Activated B cell treated with CpG ODN at 0.5 μM for 24 hours (primary cell): ENCODE results near the gene DPT. TPM values are rescaled to one million over a fixed set of nuclear protein-coding genes. Genes with fewer than 3 reads are reported as not detected.

Experiments used
- ATAC-seq: fragments of 200-7000 bp; cut with Tn5 transposase; one replicate; pipeline ENCODE4 v1.10.0; 2021; ENCODE audit warnings: low read depth, mild to moderate bottlenecking, moderate library complexity
- CTCF ChIA-PET: fragments of 350-600 bp; sonication (Branson Sonifier 250); formaldehyde crosslinking; loops from one replicate; lab custom pipeline; 2021; ENCODE audit warnings: antibody characterized with exemption; lab: Charles Lee
- POLR2A ChIA-PET: fragments of 350-600 bp; sonication (Branson Sonifier 250); formaldehyde crosslinking; loops from one replicate; lab custom pipeline; 2021; ENCODE audit warnings: antibody characterized with exemption; lab: Charles Lee
- DNase-seq: peaks from one replicate; pipeline ENCODE4 v3.0.0; 2022
- H3K27ac Mint-ChIP-seq: one replicate; pipeline ENCODE4 v1.8.0; 2020; ENCODE audit warnings: mixed read lengths
- H3K27me3 Mint-ChIP-seq: one replicate; pipeline ENCODE4 v1.8.0; 2021; ENCODE audit warnings: mixed read lengths
- H3K36me3 Mint-ChIP-seq: one replicate; pipeline ENCODE4 v1.8.0; 2021; ENCODE audit warnings: low read depth, mixed read lengths
- H3K4me1 Mint-ChIP-seq: one replicate; pipeline ENCODE4 v1.8.0; 2021; ENCODE audit warnings: mixed read lengths
- H3K4me3 Mint-ChIP-seq: one replicate; pipeline ENCODE4 v1.8.0; 2020; ENCODE audit warnings: mild to moderate bottlenecking, mixed read lengths
- H3K9me3 Mint-ChIP-seq: one replicate; pipeline ENCODE4 v1.8.0; 2020; ENCODE audit warnings: mixed read lengths
- CTCF ChIP-seq: fragments of 200-600 bp; IDR thresholded peaks from one replicate; pipeline ENCODE4 v1.8.0; 2022; ENCODE audit warnings: antibody characterized with exemption, mild to moderate bottlenecking
- intact Hi-C: fragments of 100-400 bp; cut with micrococcal nuclease; formaldehyde crosslinking; loops from one replicate; pipeline ENCODE4 v1.15.1; 2024
- total RNA-seq: library from RNA; stranded (reverse); gene quantifications from 2 replicates; pipeline ENCODE4 v1.2.3, GENCODE V29; 2022

The DPT gene
- total RNA-seq, 1 donor from 2014 or later = not detected

GRCh38 chr1:168714012-168714411 is 15.0 kb downstream of the DPT start:
- intact Hi-C loops = no loop called here
- no peaks in the 10 kb centered on the region for H3K4me1 Mint-ChIP-seq
- ChIA-PET POLR2A (no interaction called here), CTCF (no interaction called here)
- ATAC-seq = no peak
- DNase-seq = no peak
- no peak overlapping the region for H3K4me3 Mint-ChIP-seq
- H3K36me3 Mint-ChIP-seq = no peaks in the 10 kb centered on the region
- H3K27me3 Mint-ChIP-seq = peaks cover 4% of the 10 kb centered on the region
- no peak overlapping the region for H3K27ac Mint-ChIP-seq
- H3K9me3 Mint-ChIP-seq = no peaks in the 10 kb centered on the region
- TF ChIP-seq CTCF = no peak

- CTCF ChIA-PET = no interaction called here
- intact Hi-C loops = no loop called here
- POLR2A ChIA-PET = no interaction called here
Measured at GRCh38 chr1:168709405-168710363, 19.3 kb downstream of the DPT start.

GRCh38 chr1:168708698-168709404 is 20.2 kb downstream of the DPT start:
- CTCF ChIA-PET = no interaction called here
- ATAC-seq (no peak), DNase-seq (no peak)
- Mint-ChIP-seq H3K27me3 (peaks cover 6% of the 10 kb centered on the region), H3K27ac (no peak overlapping the region), H3K36me3 (no peaks in the 10 kb centered on the region), H3K4me1 (no peaks in the 10 kb centered on the region), H3K9me3 (no peaks in the 10 kb centered on the region), H3K4me3 (no peak overlapping the region)
- TF ChIP-seq CTCF = no peak
- intact Hi-C loops = no loop called here
- POLR2A ChIA-PET = no interaction called here

More at GRCh38 chr1:168709405-168710363, 19.3 kb downstream of the DPT start:
- Mint-ChIP-seq H3K9me3 (no peaks in the 10 kb centered on the region), H3K27me3 (peaks cover 6% of the 10 kb centered on the region), H3K27ac (no peak overlapping the region), H3K4me1 (no peaks in the 10 kb centered on the region), H3K36me3 (no peaks in the 10 kb centered on the region), H3K4me3 (no peak overlapping the region)
- no peak for TF ChIP-seq CTCF
- DNase-seq (no peak), ATAC-seq (no peak)

GRCh38 chr1:168706391-168706992 is 22.5 kb downstream of the DPT start:
- intact Hi-C loops = no loop called here
- ATAC-seq = no peak
- no peak overlapping the region for H3K27ac Mint-ChIP-seq
- ChIA-PET CTCF (no interaction called here), POLR2A (no interaction called here)
- no peak for DNase-seq
- no peak overlapping the region for H3K4me3 Mint-ChIP-seq
- no peaks in the 10 kb centered on the region for H3K4me1 Mint-ChIP-seq
- no peaks in the 10 kb centered on the region for H3K36me3 Mint-ChIP-seq
- peaks cover 9% of the 10 kb centered on the region for H3K27me3 Mint-ChIP-seq
- TF ChIP-seq CTCF = no peak
- H3K9me3 Mint-ChIP-seq = no peaks in the 10 kb centered on the region
